Hepatocyte (in vitro differentiated cells): ENCODE data around the gene SULT6B1. TPM values are rescaled to one million over a fixed set of nuclear protein-coding genes. Genes with fewer than 3 reads are reported as not detected.

Experiments used
- DNase-seq: peaks from one replicate; pipeline ENCODE4 v3.0.0-alpha.2; 2016; ENCODE audit warnings: low spot score
- H2AFZ ChIP-seq: fragments of 200-600 bp; sonication (generic); 2 replicates; pipeline ENCODE4 v1.6.0; 2016; ENCODE audit warnings: antibody characterized with exemption, mild to moderate bottlenecking
- H3K27ac ChIP-seq: fragments of 200-600 bp; sonication (generic); 2 replicates; pipeline ENCODE4 v1.5.1; 2016; ENCODE audit warnings: mild to moderate bottlenecking
- H3K27me3 ChIP-seq: fragments of 200-600 bp; sonication (generic); 2 replicates; pipeline ENCODE4 v1.6.1; 2016
- H3K36me3 ChIP-seq: fragments of 200-600 bp; sonication (generic); replicated peaks from 2 replicates; pipeline ENCODE4 v1.5.1; 2016; ENCODE audit warnings: low read depth; ENCODE audit not compliant: insufficient read depth
- H3K4me1 ChIP-seq: fragments of 200-600 bp; sonication (generic); 2 replicates; pipeline ENCODE4 v1.5.1; 2016; ENCODE audit warnings: mild to moderate bottlenecking, moderate library complexity; ENCODE audit not compliant: insufficient read depth
- H3K4me2 ChIP-seq: fragments of 200-600 bp; sonication (generic); 2 replicates; pipeline ENCODE4 v1.6.0; 2016
- H3K4me3 ChIP-seq: fragments of 200-600 bp; sonication (generic); 2 replicates; pipeline ENCODE4 v1.5.1; 2016; ENCODE audit warnings: mild to moderate bottlenecking
- H3K79me2 ChIP-seq: fragments of 200-600 bp; sonication (generic); 2 replicates; pipeline ENCODE4 v1.6.0; 2017; ENCODE audit warnings: mild to moderate bottlenecking
- H3K9me2 ChIP-seq: fragments of 200-600 bp; sonication (generic); replicated peaks from 2 replicates; pipeline ENCODE4 v1.6.0; 2017; ENCODE audit warnings: mild to moderate bottlenecking; ENCODE audit not compliant: insufficient read depth
- H3K9me3 ChIP-seq: fragments of 200-600 bp; sonication (generic); 2 replicates; pipeline ENCODE4 v1.5.1; 2016; ENCODE audit warnings: low read depth, mild to moderate bottlenecking
- H4K20me1 ChIP-seq: fragments of 200-600 bp; sonication (generic); 2 replicates; pipeline ENCODE4 v1.6.0; 2016; ENCODE audit warnings: mild to moderate bottlenecking; ENCODE audit not compliant: insufficient read depth, poor library complexity, severe bottlenecking
- EZH2 ChIP-seq: fragments of 200-600 bp; sonication (generic); IDR thresholded peaks from 2 replicates; pipeline ENCODE4 v1.6.1; 2016; ENCODE audit warnings: antibody characterized with exemption, mild to moderate bottlenecking, borderline replicate concordance
- EZH2phosphoT487 ChIP-seq: fragments of 200-600 bp; sonication (generic); IDR thresholded peaks from one replicate; pipeline ENCODE4 v1.6.1; 2018; ENCODE audit warnings: antibody characterized with exemption, mild to moderate bottlenecking, low read depth, moderate library complexity; ENCODE audit not compliant: unreplicated experiment, severe bottlenecking
- WGBS: methylation state at CpG from one replicate; pipeline ENCODE4 v1.1.6; 2016; ENCODE audit warnings: low lambda C conversion rate; ENCODE audit errors: missing lambda C conversion rate; 5-methylcytosine and 5-hydroxymethylcytosine counted together
- polyA plus RNA-seq: library from polyadenylated mRNA; unstranded; fragments of >200 nt; fragmentation: Nextera tagmentation; extraction: Ambion mirVana; gene quantifications from 2 replicates; pipeline ENCODE4 v1.2.1, GENCODE V29; 2016
- total RNA-seq: library from RNA; depleted of rRNA; stranded (reverse); fragments of >200 nt; gene quantifications from 2 replicates; pipeline ENCODE4 v1.2.3, GENCODE V29; 2014
- TF ChIP-seq, protein P1 (sequence below): fragments of 200-600 bp; sonication (generic); IDR thresholded peaks from 2 replicates; pipeline ENCODE4 v1.5.1; 2016; ENCODE audit warnings: antibody characterized with exemption, mild to moderate bottlenecking; ENCODE audit not compliant: poor library complexity

SULT6B1 gene, protein sequence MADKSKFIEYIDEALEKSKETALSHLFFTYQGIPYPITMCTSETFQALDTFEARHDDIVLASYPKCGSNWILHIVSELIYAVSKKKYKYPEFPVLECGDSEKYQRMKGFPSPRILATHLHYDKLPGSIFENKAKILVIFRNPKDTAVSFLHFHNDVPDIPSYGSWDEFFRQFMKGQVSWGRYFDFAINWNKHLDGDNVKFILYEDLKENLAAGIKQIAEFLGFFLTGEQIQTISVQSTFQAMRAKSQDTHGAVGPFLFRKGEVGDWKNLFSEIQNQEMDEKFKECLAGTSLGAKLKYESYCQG
- not detected in 2 replicates for total RNA-seq
- not detected in 2 replicates for polyA plus RNA-seq

DNA sequence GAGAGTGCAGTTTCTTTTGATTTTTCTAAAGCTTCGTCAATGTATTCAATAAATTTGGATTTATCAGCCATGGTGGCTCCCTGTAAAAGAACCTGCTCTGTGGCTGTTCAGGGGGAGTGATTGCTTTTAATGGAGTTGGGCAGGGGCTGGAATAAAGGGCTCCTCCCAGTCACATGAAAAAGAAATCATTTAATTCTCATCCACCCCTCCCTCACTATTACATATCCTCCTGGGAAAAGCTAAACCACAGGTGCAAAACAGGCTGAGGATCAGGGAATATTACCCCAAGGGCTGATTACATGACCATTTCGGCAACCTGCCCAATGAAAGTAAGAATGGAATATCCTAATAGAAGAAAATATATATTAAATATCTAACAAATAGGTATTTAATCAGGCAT lies at the start of gene SULT6B1:
Gene SULT6B1 (minus strand): TSS at position 101 of the 400 bp plus-strand sequence. CDS start 30 bp downstream, at position 71.
- DNase-seq: no peak
- H3K9me2 ChIP-seq: no peaks in the 10 kb centered on the region
- H2AFZ ChIP-seq: no peak within 1 kb of the TSS
- no peaks in the 10 kb centered on the region for H3K36me3 ChIP-seq
- TF ChIP-seq EZH2 (no peak), EZH2phosphoT487 (no peak)
- TF ChIP-seq, protein P1, sequence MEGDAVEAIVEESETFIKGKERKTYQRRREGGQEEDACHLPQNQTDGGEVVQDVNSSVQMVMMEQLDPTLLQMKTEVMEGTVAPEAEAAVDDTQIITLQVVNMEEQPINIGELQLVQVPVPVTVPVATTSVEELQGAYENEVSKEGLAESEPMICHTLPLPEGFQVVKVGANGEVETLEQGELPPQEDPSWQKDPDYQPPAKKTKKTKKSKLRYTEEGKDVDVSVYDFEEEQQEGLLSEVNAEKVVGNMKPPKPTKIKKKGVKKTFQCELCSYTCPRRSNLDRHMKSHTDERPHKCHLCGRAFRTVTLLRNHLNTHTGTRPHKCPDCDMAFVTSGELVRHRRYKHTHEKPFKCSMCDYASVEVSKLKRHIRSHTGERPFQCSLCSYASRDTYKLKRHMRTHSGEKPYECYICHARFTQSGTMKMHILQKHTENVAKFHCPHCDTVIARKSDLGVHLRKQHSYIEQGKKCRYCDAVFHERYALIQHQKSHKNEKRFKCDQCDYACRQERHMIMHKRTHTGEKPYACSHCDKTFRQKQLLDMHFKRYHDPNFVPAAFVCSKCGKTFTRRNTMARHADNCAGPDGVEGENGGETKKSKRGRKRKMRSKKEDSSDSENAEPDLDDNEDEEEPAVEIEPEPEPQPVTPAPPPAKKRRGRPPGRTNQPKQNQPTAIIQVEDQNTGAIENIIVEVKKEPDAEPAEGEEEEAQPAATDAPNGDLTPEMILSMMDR: no peak
- no peaks in the 10 kb centered on the region for H3K4me1 ChIP-seq
- no peak within 1 kb of the TSS for H3K4me3 ChIP-seq
- H3K27me3 ChIP-seq: no peaks in the 10 kb centered on the region
- no peaks in the 10 kb centered on the region for H3K9me3 ChIP-seq
- no peaks in the 10 kb centered on the region for H3K79me2 ChIP-seq
- 96% methylated on average over 2 of the region's 2 CpGs for WGBS
- H4K20me1 ChIP-seq: no peaks in the 10 kb centered on the region
- H3K27ac ChIP-seq: peak within 1 kb of the TSS; percentile 23
- no peak within 1 kb of the TSS for H3K4me2 ChIP-seq

DNA sequence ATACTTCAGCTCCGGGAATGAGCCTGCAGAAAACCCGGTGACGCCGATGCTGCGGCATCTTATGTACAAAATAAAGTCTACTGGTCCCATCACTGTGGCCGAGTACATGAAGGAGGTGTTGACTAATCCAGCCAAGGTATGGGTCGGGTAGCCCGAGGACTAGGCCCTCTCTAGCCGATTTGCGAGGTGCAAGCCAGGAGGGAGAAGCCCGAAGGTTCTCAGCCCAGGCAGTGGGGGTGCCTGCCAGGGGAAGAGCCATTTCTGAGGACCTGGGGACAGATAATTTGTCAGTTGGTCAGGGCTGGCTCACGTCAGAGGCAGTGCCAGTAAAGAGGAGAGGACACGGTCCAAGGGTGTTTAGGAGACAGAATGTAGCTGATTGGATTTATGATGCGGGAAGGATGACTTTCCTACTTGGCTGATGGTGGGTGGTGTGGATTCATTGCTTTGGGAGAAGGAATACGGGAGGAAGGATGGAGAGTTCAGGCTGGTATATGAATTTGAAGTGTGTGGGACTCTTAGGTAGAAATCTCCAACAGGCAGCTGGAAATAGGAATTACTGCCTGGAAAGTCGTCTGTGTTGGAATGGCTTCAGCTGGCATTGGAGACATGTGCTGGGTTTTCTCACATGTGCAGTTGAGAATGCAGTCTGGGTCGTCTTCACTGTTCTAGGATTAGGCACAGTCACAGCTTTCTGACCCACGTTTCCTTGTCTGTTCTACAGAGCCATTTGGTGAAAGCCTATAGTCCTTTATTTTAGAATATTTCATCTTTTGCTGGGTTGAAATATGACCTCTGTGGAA lies 43.9 kb upstream of the SULT6B1 start:
- Histone ChIP-seq H3K79me2 (peaks cover 78% of the 10 kb centered on the region), H4K20me1 (peaks cover 7% of the 10 kb centered on the region), H3K9me3 (no peaks in the 10 kb centered on the region), H3K4me3 (peak overlapping the region; percentile 94), H3K4me1 (peaks cover 20% of the 10 kb centered on the region), H3K9me2 (no peaks in the 10 kb centered on the region), H3K36me3 (no peaks in the 10 kb centered on the region), H3K27me3 (no peaks in the 10 kb centered on the region), H3K4me2 (peak overlapping the region; percentile 89), H2AFZ (peak overlapping the region; percentile 89), H3K27ac (peak overlapping the region; percentile 96)
- peak; percentile 28 for DNase-seq
- WGBS: 14% methylated on average over 18 of the region's 18 CpGs
- no peak for TF ChIP-seq EZH2
- TF ChIP-seq EZH2phosphoT487: no peak
- TF ChIP-seq, protein P1: no peak

DNA sequence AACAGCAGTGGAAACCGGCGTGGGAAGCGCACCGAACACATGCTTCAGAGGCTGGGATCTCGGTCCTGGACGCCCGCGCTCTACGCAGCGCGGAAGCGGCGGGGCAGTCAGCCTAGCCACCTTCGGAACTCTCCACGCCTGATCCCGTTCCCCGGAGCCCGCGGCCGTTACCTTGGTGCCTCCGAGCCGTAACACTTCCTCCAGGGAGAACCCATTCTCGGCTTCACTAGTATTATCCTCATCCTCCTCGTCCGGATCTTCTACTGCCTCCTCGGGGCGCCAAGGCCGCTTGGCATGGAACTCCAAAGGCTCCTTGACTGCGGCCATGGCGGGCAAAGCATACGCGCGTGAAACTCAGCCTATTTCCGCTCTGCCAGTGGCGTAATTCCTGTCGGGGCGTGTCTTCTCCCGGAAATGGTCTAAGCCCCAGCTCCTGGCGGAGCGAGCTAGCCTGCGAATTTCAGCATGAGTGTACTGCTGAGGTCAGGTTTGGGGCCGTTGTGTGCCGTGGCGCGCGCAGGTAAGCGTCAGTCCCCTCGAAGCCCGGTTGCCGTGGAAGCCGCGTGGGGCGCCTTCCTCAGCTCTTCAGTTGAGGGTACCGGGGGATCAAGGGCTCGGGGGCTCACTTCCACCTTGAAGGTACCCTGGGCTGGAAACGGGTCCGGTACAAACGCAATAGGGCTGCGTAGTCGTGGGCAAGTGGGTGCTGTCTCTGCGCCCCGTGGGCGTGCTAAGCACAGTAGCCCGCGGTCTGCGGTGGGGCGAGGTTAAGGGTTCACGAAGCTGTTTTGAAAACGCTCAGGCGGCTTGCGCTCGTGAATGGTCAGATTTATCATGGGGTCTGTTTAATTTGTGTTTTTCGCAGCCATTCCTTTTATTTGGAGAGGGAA lies 43.0 kb upstream of the SULT6B1 start, which contains the start of the genes CEBPZ and NDUFAF7:
Gene CEBPZ (minus strand): TSS at position 356 of the 890 bp plus-strand sequence. CDS start 29 bp downstream, at position 327.
Gene NDUFAF7 (plus strand): TSS at position 418 of the 890 bp plus-strand sequence. CDS start 48 bp downstream, at position 466.
- WGBS: under 1% methylated on average over 73 of the region's 73 CpGs
- H2AFZ ChIP-seq: peak within 1 kb of the TSS; percentile 89
- TF ChIP-seq EZH2 (no peak), EZH2phosphoT487 (no peak)
- TF ChIP-seq, protein P1: no peak

More for the DNA sequence above, 43.0 kb upstream of the SULT6B1 start, which contains the start of the genes CEBPZ and NDUFAF7:
- Histone ChIP-seq H3K36me3 (no peaks in the 10 kb centered on the region), H3K9me3 (no peaks in the 10 kb centered on the region), H3K4me2 (peak within 1 kb of the TSS; percentile 89), H3K27me3 (no peaks in the 10 kb centered on the region), H3K9me2 (no peaks in the 10 kb centered on the region), H3K4me1 (peaks cover 20% of the 10 kb centered on the region), H3K27ac (peak within 1 kb of the TSS; percentile 96), H3K79me2 (peaks cover 86% of the 10 kb centered on the region), H3K4me3 (peak within 1 kb of the TSS; percentile 94), H4K20me1 (peaks cover 7% of the 10 kb centered on the region)
- DNase-seq: peak; percentile 95
